HFFc6 (cell line): ENCODE data around the gene ZWILCH. TPM values are rescaled to one million over a fixed set of nuclear protein-coding genes. Genes with fewer than 3 reads are reported as not detected.
A peak's percentile ranks its signal among the peaks of the same experiment; 100 is the strongest.
"Not testable (repeated sequence)": the region's sequence is repeated elsewhere in the genome, so short reads cannot be mapped to it uniquely, and the experiment has no call there.

ENCODE experiments used
- DNase-seq: peaks from one replicate; pipeline ENCODE4 v3.0.0-alpha.2; 2018
- H3K27ac Mint-ChIP-seq: 2 replicates; pipeline ENCODE4 v1.8.0; 2020; ENCODE audit warnings: mild to moderate bottlenecking, mixed read lengths
- H3K27me3 Mint-ChIP-seq: 2 replicates; pipeline ENCODE4 v1.8.0; 2021; ENCODE audit warnings: mild to moderate bottlenecking, moderate library complexity, mixed read lengths; ENCODE audit not compliant: insufficient read depth
- H3K36me3 Mint-ChIP-seq: 2 replicates; pipeline ENCODE4 v1.8.0; 2021; ENCODE audit warnings: low read depth, mixed read lengths
- H3K4me1 Mint-ChIP-seq: 2 replicates; pipeline ENCODE4 v1.8.0; 2020; ENCODE audit warnings: low read depth, mixed read lengths
- H3K4me3 Mint-ChIP-seq: 2 replicates; pipeline ENCODE4 v1.8.0; 2020; ENCODE audit warnings: mild to moderate bottlenecking, moderate library complexity, mixed read lengths
- H3K9me3 Mint-ChIP-seq: 2 replicates; pipeline ENCODE4 v1.8.0; 2020; ENCODE audit warnings: mild to moderate bottlenecking, mixed read lengths
- long read RNA-seq: library from polyadenylated mRNA; unstranded; transcript quantifications from one replicate; pipeline ENCODE4 v2.0.0, GENCODE V29; 2019
- total RNA-seq, 6 experiments: library from RNA; stranded (reverse); fragmentation: NEBNext Ultra II Directional; extraction: Animal tissue kit (Norgen Biotek cat#: 25700); gene quantifications; 2 replicates in 1 of 6; 3 replicates in 5 of 6; pipeline ENCODE4 v1.2.3, GENCODE V29; 2021
- TF ChIP-seq, protein P1 (sequence below): fragments of 200-600 bp; sonication (generic); IDR thresholded peaks from 2 replicates; pipeline ENCODE4 v1.5.0; 2021; ENCODE audit warnings: antibody characterized with exemption, mild to moderate bottlenecking

ZWILCH gene
- total RNA-seq, result 10 to 100 TPM; 18.5 to 30.0 (median 25.9) TPM
- long read RNA-seq, transcript ZWILCH-201 (19 exons, 3,960 nt), result major isoform, 7 of 26 reads
- long read RNA-seq, partial matches to known transcripts, result 13 of 26 reads
- long read RNA-seq, other reads (novel, unspliced or antisense), result 5 of 26 reads

DNA sequence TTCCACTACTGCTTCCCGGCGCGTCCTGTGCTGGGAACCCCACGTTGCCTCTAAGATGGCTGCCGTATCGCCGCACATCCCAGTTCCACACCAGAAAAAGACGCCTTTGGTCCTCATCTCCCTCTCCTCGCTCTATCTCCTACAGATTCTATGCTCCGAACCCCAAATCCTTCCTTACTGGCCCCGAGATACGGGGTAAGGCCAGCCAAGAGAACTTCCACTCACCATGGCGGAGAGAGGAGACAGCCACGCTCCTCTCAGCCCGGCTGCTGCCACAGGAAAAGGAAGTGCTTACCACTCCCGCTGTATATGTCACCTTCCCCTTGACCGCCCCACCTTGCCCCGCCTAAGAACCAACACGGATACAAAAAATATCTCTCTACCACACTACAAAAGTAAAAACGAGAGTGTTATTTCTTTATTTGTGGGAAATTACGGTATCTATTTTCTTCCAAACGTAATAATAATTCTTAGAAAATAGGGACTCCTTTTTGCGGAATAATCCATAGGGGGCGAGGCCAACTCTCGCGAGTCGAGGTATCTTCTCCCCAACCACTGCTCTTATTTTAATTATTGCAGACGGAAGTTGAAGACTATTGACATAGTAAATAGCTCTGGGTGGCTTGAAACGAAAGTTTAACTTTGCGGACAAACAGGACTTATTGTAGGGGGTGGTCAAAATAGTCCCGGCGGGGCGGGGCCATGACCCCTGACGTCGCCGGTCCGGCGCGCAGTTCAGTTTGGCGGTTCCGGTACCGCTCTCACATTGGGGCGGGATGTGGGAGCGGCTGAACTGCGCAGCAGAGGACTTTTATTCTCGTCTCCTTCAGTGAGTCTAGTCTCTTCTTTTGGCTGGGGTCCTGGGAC, at the start of gene ZWILCH, which contains the start of gene RPL4:
Gene ZWILCH (plus strand): TSS at position 764 of the 867 bp plus-strand sequence. CDS start 13 bp downstream, at position 777.
Gene RPL4 (minus strand): TSS at position 293 of the 867 bp plus-strand sequence. CDS start 65 bp downstream, at position 228.
- Mint-ChIP-seq H3K27me3 (peaks cover 10% of the 10 kb centered on the region), H3K4me1 (peaks cover 53% of the 10 kb centered on the region), H3K27ac (peak within 1 kb of the TSS; percentile 97), H3K36me3 (peaks cover 43% of the 10 kb centered on the region), H3K4me3 (peak within 1 kb of the TSS; percentile 96), H3K9me3 (peaks cover 4% of the 10 kb centered on the region)
- DNase-seq, result peak; percentile 91
- TF ChIP-seq, protein P1, sequence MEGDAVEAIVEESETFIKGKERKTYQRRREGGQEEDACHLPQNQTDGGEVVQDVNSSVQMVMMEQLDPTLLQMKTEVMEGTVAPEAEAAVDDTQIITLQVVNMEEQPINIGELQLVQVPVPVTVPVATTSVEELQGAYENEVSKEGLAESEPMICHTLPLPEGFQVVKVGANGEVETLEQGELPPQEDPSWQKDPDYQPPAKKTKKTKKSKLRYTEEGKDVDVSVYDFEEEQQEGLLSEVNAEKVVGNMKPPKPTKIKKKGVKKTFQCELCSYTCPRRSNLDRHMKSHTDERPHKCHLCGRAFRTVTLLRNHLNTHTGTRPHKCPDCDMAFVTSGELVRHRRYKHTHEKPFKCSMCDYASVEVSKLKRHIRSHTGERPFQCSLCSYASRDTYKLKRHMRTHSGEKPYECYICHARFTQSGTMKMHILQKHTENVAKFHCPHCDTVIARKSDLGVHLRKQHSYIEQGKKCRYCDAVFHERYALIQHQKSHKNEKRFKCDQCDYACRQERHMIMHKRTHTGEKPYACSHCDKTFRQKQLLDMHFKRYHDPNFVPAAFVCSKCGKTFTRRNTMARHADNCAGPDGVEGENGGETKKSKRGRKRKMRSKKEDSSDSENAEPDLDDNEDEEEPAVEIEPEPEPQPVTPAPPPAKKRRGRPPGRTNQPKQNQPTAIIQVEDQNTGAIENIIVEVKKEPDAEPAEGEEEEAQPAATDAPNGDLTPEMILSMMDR, result peak; percentile 40

GRCh38 chr15:66456211-66456610, 48.9 kb upstream of the ZWILCH start:
- TF ChIP-seq, protein P1, result no peak
- peaks cover 23% of the 10 kb centered on the region for H3K36me3 Mint-ChIP-seq
- H3K27ac Mint-ChIP-seq, result peak overlapping the region; percentile 53
- H3K27me3 Mint-ChIP-seq, result no peaks in the 10 kb centered on the region
- peaks cover 42% of the 10 kb centered on the region for H3K4me1 Mint-ChIP-seq
- H3K9me3 Mint-ChIP-seq, result no peaks in the 10 kb centered on the region
- peak; percentile 3 for DNase-seq
- no peak overlapping the region for H3K4me3 Mint-ChIP-seq

GRCh38 chr15:66459818-66460615, 45.1 kb upstream of the ZWILCH start:
- peak; percentile 85 for DNase-seq
- Mint-ChIP-seq H3K9me3 (no peaks in the 10 kb centered on the region), H3K4me1 (peaks cover 43% of the 10 kb centered on the region), H3K27me3 (no peaks in the 10 kb centered on the region; the same call in none of the 2 replicates), H3K36me3 (peaks cover 15% of the 10 kb centered on the region), H3K4me3 (peak overlapping the region; percentile 79), H3K27ac (peak overlapping the region; percentile 93)
- TF ChIP-seq, protein P1, result no peak

DNA sequence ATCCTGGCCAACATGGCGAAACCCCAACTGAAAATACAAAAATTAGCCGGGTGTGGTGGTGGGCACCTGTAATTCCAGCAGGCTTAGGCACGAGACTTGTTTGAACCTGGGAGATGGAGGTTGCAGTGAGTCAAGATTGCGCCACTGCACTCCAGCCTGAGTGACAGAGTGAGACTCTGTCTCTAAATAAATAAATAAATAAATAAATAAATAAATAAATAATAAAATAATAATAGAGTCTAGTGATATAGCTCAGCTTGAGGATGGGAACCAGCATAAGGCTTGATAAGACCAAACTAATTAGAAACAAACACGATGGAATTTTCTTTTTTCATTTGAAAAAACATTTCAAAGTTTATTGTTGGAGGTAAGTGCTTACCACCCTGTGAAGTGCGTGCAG, 43.8 kb upstream of the ZWILCH start:
- H3K27ac Mint-ChIP-seq, DNase-seq, H3K9me3 Mint-ChIP-seq, H3K4me3 Mint-ChIP-seq, H3K27me3 Mint-ChIP-seq: not testable (repeated sequence)
- Mint-ChIP-seq H3K36me3 (peaks cover 11% of the 10 kb centered on the region), H3K4me1 (peaks cover 35% of the 10 kb centered on the region)

DNA sequence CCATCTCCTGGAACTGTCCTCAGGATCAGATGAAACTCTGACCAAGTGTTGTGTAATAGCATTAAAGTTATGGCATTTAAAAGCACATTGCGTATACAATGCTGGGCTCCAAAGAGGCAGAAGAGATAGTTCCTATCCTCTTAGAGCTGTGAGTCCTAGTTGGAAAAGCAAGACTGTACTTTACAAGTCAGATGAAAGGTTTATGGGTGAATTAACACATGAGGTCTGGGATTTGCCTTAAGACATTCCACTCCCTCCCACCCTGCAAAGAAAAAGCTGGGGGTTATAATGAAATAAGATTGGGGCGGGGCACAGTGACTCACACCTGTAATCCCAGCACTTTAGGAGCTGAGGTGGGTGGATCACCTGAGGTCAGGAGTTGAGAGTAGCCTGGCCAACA, 43.2 kb upstream of the ZWILCH start:
- Mint-ChIP-seq H3K4me3 (no peak overlapping the region), H3K9me3 (no peaks in the 10 kb centered on the region), H3K4me1 (peaks cover 30% of the 10 kb centered on the region), H3K27ac (peak overlapping the region; percentile 29; the same call in 1 of the 2 replicates), H3K27me3 (no peaks in the 10 kb centered on the region; the same call in none of the 2 replicates), H3K36me3 (peaks cover 6% of the 10 kb centered on the region)
- TF ChIP-seq, protein P1, result no peak
- no peak for DNase-seq
